AG04449 (cell line): Measurements from ENCODE around the gene IBA57.

Experiments used
- CTCF ChIA-PET: fragments of 350-600 bp; formaldehyde crosslinking; extraction: SDS; loops from one replicate; lab custom pipeline; 2021; ENCODE audit warnings: antibody characterized with exemption; lab: Yijun Ruan, JAX
- POLR2A ChIA-PET: fragments of 400-600, 350-600 bp; formaldehyde crosslinking; extraction: SDS; loops from one replicate; lab custom pipeline; 2020; ENCODE audit warnings: antibody characterized with exemption, inconsistent platforms; lab: Yijun Ruan, JAX
- DNase-seq: peaks from one replicate; pipeline ENCODE4 v3.0.0-alpha.2; 2010; ENCODE audit warnings: low read depth, low spot score
- H3K4me3 ChIP-seq: 2 replicates; pipeline ENCODE4 v1.5.1; 2011; ENCODE audit warnings: low read depth, mild to moderate bottlenecking, control low read depth, low read length
- TF ChIP-seq, protein P1 (sequence below): IDR thresholded peaks from one replicate; pipeline ENCODE4 v1.5.1; 2011; ENCODE audit warnings: mild to moderate bottlenecking, moderate library complexity, low read length, control low read depth, inconsistent platforms; ENCODE audit not compliant: insufficient read depth; ENCODE audit errors: missing control alignments

IBA57 gene

DNA sequence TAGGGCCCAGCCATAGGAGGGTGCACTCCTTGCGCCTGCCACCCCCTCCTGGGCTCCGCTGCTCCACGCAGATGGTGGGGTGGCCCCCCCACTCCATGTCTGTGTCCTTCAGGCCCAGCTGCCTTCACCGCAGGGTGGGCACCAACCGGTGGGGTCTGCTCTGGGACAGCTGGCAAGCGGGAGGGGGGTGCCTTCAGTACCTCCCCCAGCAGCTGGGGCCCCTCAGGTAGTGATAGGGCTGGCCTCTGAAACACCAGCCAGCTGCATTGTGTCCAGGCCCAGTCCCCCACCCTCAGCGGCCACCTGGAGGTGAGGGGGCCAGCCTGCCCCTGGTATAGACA, 15.5 kb upstream of the IBA57 start:
- TF ChIP-seq, protein P1, sequence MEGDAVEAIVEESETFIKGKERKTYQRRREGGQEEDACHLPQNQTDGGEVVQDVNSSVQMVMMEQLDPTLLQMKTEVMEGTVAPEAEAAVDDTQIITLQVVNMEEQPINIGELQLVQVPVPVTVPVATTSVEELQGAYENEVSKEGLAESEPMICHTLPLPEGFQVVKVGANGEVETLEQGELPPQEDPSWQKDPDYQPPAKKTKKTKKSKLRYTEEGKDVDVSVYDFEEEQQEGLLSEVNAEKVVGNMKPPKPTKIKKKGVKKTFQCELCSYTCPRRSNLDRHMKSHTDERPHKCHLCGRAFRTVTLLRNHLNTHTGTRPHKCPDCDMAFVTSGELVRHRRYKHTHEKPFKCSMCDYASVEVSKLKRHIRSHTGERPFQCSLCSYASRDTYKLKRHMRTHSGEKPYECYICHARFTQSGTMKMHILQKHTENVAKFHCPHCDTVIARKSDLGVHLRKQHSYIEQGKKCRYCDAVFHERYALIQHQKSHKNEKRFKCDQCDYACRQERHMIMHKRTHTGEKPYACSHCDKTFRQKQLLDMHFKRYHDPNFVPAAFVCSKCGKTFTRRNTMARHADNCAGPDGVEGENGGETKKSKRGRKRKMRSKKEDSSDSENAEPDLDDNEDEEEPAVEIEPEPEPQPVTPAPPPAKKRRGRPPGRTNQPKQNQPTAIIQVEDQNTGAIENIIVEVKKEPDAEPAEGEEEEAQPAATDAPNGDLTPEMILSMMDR = no peak
- POLR2A ChIA-PET = no interaction called here
- no peak overlapping the region for H3K4me3 ChIP-seq
- DNase-seq = no peak
- CTCF ChIA-PET = interaction anchor here (7.3 kb wide), 1 partner anchor 14 kb away, joined by 53 read pairs; the partner anchor contains the start of gene IBA57

DNA sequence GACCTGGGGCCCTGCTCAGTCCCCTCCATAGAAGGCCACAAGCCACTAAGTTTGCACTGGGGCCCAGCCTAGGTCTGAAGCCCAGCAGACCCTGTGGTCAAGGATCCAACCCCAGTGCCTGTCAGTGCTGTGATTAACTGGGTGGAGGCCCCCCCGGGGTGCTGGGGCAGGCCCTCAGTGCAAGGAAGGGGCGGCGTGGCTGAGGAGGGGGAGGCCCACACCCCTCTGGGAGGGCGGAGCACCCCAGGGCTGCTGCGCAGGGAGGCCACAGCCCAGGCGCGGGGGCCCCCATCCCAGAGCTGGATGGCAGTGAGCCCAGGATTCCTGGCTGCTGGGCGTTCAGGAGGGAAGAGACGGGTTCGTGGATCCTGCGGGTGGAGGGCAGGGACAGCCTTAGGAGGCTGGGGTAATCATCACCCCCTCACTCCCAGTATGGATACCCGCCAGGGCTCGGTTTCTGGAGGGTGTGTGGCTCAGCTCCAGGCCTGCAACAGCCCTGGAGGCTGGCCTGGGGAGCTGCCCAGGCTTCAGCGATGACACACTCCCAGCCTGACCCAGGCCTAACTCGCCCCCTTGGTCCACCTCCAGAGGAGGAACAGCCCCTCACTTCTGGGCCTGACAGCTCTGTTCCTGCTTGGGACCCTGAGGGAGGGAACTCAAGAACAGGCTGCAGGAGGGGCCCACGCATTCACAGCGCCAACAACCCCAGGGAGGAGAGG, 15.0 kb upstream of the IBA57 start:
- TF ChIP-seq, protein P1 = no peak
- ChIA-PET CTCF (interaction anchor here (7.3 kb wide), 1 partner anchor 13 kb away, joined by 53 read pairs; the partner anchor contains the start of gene IBA57), POLR2A (interaction anchor here (1.6 kb wide), 1 partner anchor 15 kb away, joined by 5 read pairs; the partner anchor contains the start of gene IBA57)
- DNase-seq = no peak
- no peak overlapping the region for H3K4me3 ChIP-seq

DNA sequence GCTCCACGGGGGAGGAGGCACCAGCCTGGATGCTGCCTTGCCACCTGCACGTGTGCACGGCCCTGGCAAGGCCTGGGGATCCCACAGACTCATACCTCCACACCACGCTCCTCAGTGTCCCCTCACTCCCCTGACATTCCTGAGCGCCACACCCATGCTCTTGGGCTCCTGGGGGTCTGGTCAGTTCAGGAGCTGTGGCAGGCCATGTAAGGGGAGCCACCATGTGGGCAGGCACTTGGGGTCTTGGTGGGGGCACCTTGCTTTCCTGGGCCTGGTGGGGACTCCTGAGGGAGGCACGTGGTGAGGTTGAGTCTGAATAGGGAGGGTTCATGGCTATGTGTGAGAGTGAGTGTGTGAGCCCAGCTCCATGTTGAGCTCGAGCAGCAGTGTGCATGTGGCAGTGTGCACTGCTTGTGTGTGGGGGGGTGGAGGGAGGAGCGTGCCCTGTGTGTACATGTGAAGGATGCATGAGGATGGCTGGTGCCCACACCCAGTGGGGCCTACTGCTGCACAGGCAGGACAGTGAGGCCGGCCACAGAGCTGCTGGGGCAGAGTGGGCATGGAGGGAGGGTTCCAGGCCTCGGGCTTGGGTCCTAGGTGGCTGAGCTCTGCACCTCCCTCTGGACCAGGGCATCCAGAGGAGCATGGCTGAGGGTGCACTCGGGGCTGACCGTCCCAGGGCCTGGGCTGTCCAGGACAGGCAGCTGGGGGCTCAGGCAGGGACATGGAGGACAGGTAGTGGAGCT, 14.3 kb upstream of the IBA57 start:
- ChIA-PET POLR2A (interaction anchor here (1.6 kb wide), 1 partner anchor 14 kb away, joined by 5 read pairs; the partner anchor contains the start of gene IBA57), CTCF (interaction anchor here (7.3 kb wide), 1 partner anchor 12 kb away, joined by 53 read pairs; the partner anchor contains the start of gene IBA57)
- TF ChIP-seq, protein P1 = no peak
- DNase-seq = no peak
- no peak overlapping the region for H3K4me3 ChIP-seq

DNA sequence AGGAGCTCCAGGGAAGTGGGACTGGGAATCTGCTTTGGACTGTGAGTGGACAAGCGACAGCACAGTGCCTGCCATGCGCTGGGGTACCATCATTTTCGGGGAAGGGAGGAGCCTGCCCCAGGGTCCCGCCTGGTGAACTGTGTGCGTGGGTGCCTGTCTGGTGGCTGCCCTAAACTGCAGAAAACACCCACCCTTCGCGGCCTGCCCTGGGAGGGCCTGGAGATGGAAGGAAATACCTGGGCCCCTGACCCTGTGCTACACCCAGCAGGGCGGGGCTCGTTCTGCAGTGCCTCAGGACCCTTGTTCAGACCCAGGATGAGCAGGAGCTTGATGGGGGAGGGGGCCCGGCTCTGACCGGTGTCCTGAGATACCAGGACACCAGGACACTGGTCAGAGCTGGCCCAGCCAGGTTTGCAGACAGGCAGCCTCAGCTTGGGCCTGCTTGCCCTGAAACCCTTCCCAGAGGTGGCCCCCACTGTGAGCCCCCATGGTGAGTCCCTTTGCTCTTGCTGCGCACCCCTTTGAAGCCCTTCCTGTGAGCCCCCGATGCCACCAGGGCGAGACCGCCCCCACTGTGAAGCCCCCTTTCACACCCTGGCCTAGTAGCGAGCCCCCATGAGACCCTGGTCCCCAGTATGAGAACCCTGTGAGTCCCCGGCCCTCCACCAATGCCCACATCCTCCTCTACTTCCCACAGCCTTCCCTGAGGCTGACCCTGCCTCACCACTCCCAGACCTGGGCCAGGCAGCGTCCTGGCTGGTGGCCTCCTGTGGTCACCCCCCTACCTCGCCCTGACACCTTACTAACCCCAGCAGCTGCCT, 13.3 kb upstream of the IBA57 start:
- CTCF ChIA-PET = interaction anchor here (7.3 kb wide), 1 partner anchor 11 kb away, joined by 53 read pairs; the partner anchor contains the start of gene IBA57
- POLR2A ChIA-PET = interaction anchor here (1.6 kb wide), 1 partner anchor 13 kb away, joined by 5 read pairs; the partner anchor contains the start of gene IBA57
- TF ChIP-seq, protein P1 = no peak
- no peak overlapping the region for H3K4me3 ChIP-seq
- no peak for DNase-seq

DNA sequence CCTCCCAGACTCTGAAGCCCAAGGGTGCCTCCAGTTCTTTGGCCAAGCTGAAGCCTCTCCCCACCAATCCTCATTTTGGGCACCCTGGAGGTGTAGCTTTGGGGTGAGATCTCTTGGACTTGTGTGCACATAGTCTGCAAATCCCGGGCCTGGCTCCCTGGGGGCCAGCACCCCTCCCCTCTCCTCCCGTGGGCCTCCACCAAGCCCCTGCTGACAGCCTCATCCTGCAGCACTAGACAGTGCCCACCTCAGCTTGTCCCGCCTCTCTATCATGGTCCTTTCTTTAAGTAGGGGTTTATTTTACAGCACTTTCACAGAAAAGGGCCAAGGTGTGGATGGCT, 12.7 kb upstream of the IBA57 start:
- TF ChIP-seq, protein P1 = no peak
- ChIA-PET POLR2A (no interaction called here), CTCF (interaction anchor here (7.3 kb wide), 1 partner anchor 11 kb away, joined by 53 read pairs; the partner anchor contains the start of gene IBA57)
- H3K4me3 ChIP-seq = no peak overlapping the region
- DNase-seq = no peak
